ENCODE results near the gene ADCY5. TPM values are rescaled to one million over a fixed set of nuclear protein-coding genes. Genes with fewer than 3 reads are reported as not detected.

Gene ADCY5
- total RNA-seq, 1 donor from 2014 or later = 6.8 TPM

DNA sequence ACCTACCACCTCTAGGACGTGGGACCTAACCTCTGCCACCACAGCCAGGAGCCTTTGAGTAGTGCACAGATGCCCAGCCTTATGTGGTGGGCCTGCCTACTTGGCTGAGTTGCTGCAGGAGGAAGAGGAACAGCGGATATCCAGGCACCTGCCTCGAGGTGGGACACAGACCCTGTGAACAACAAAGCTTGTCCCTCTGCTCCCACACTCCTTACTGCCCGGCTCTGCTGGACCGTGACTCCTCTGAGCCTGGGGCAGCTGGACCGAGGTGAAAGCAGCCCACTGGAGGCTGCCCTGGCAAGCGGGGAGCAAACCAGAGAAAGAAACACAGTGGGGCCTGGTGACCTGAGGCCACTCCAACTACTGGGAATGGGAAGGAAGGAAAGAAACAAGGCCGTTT is 149.3 kb downstream of the ADCY5 start:
- Mint-ChIP-seq H3K4me3 (no peak overlapping the region), H3K27ac (no peak overlapping the region), H3K9me3 (no peaks in the 10 kb centered on the region), H3K36me3 (no peaks in the 10 kb centered on the region), H3K4me1 (no peaks in the 10 kb centered on the region), H3K27me3 (ENCODE audit: low read depth) (peaks cover 21% of the 10 kb centered on the region)
- TF ChIP-seq, protein P1, sequence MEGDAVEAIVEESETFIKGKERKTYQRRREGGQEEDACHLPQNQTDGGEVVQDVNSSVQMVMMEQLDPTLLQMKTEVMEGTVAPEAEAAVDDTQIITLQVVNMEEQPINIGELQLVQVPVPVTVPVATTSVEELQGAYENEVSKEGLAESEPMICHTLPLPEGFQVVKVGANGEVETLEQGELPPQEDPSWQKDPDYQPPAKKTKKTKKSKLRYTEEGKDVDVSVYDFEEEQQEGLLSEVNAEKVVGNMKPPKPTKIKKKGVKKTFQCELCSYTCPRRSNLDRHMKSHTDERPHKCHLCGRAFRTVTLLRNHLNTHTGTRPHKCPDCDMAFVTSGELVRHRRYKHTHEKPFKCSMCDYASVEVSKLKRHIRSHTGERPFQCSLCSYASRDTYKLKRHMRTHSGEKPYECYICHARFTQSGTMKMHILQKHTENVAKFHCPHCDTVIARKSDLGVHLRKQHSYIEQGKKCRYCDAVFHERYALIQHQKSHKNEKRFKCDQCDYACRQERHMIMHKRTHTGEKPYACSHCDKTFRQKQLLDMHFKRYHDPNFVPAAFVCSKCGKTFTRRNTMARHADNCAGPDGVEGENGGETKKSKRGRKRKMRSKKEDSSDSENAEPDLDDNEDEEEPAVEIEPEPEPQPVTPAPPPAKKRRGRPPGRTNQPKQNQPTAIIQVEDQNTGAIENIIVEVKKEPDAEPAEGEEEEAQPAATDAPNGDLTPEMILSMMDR (IDR thresholded peaks at IDR 0.05; ENCODE audit: unreplicated experiment) = no peak
- DNase-seq (ENCODE audit: low spot score in 2 of 2, unreplicated experiment in 2 of 2) = no peak

DNA sequence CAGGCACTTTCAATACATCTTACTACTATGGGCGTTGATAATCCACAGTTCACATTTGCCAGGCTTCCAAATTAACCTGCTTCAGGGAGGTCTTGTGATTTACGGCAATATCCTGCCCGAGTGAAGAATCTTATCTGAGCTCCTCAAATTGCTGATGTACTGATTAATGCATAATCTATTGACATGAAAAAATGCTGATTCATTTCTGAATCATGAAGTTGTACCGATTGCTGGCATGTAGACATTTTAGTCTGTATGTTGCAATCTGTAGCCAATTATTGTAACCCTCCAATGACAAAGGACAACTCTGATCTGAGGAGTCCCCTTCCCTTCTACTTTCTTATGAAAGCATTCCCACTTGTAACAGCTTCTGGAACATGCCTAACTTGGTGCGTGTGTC is 150.0 kb downstream of the ADCY5 start:
- H3K27me3 Mint-ChIP-seq (ENCODE audit: low read depth) = peaks cover 28% of the 10 kb centered on the region
- H3K36me3 Mint-ChIP-seq = no peaks in the 10 kb centered on the region
- TF ChIP-seq, protein P1 (IDR thresholded peaks at IDR 0.05; ENCODE audit: unreplicated experiment) = no peak
- no peak for DNase-seq (ENCODE audit: low spot score in 2 of 2, unreplicated experiment in 2 of 2)
- no peak overlapping the region for H3K4me3 Mint-ChIP-seq
- H3K4me1 Mint-ChIP-seq = no peaks in the 10 kb centered on the region
- H3K27ac Mint-ChIP-seq = no peak overlapping the region
- H3K9me3 Mint-ChIP-seq = no peaks in the 10 kb centered on the region

GRCh38 chr3:123297627-123297899 is 151.3 kb downstream of the ADCY5 start:
- DNase-seq (ENCODE audit: low spot score in 2 of 2, unreplicated experiment in 2 of 2) = no peak
- Mint-ChIP-seq H3K4me3 (no peak overlapping the region), H3K27me3 (ENCODE audit: low read depth) (peaks cover 33% of the 10 kb centered on the region), H3K9me3 (no peaks in the 10 kb centered on the region), H3K36me3 (no peaks in the 10 kb centered on the region), H3K27ac (no peak overlapping the region), H3K4me1 (no peaks in the 10 kb centered on the region)
- TF ChIP-seq, protein P1 (IDR thresholded peaks at IDR 0.05; ENCODE audit: unreplicated experiment) = no peak

- Mint-ChIP-seq H3K27ac (no peak overlapping the region), H3K27me3 (ENCODE audit: low read depth) (peaks cover 34% of the 10 kb centered on the region), H3K9me3 (no peaks in the 10 kb centered on the region), H3K4me3 (no peak overlapping the region), H3K36me3 (no peaks in the 10 kb centered on the region), H3K4me1 (no peaks in the 10 kb centered on the region)
- TF ChIP-seq, protein P1 (IDR thresholded peaks at IDR 0.05; ENCODE audit: unreplicated experiment) = no peak
- DNase-seq (ENCODE audit: low spot score in 2 of 2, unreplicated experiment in 2 of 2) = no peak
These were observed 151.9 kb downstream of the ADCY5 start for GRCh38 chr3:123296836-123297626.

GRCh38 chr3:123296261-123296660 is 152.6 kb downstream of the ADCY5 start:
- Mint-ChIP-seq H3K27me3 (ENCODE audit: low read depth) (peaks cover 40% of the 10 kb centered on the region), H3K36me3 (no peaks in the 10 kb centered on the region), H3K27ac (no peak overlapping the region), H3K4me1 (no peaks in the 10 kb centered on the region), H3K4me3 (no peak overlapping the region), H3K9me3 (no peaks in the 10 kb centered on the region)
- TF ChIP-seq, protein P1 (IDR thresholded peaks at IDR 0.05; ENCODE audit: unreplicated experiment) = no peak
- no peak for DNase-seq (ENCODE audit: low spot score in 2 of 2, unreplicated experiment in 2 of 2)

DNA sequence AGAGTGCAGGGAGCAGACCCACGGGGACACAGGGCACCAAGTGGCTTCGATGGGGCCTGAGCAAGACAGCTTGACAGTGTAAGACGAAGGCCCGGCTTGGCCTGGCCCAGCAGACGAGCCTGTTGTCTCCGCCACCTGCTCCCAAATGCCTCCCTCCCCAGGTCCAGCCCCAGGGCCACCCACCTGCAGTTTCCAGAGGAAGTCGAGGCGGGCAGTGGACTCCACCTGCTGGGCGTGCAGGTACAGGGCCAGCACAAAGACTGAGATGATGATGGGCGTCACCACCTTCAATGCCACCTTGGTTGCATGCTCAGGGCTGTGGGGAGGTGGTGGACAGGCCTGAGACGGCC is 153.0 kb downstream of the ADCY5 start:
- Mint-ChIP-seq H3K27me3 (ENCODE audit: low read depth) (peaks cover 44% of the 10 kb centered on the region), H3K4me3 (no peak overlapping the region), H3K27ac (no peak overlapping the region), H3K4me1 (no peaks in the 10 kb centered on the region), H3K9me3 (no peaks in the 10 kb centered on the region), H3K36me3 (no peaks in the 10 kb centered on the region)
- no peak for DNase-seq (ENCODE audit: low spot score in 2 of 2, unreplicated experiment in 2 of 2)
- TF ChIP-seq, protein P1 (IDR thresholded peaks at IDR 0.05; ENCODE audit: unreplicated experiment) = no peak
